Endothelial cell of umbilical vein (primary cell): Measurements from ENCODE around the gene APP. TPM values are rescaled to one million over a fixed set of nuclear protein-coding genes. Genes with fewer than 3 reads are reported as not detected.

ENCODE experiments used
- BruUV-seq: library from RNA; stranded (reverse); fragments of 400-500 nt; replicated peaks from 2 replicates; lab custom pipeline; 2021; lab: Mats Ljungman, UMichigan
- CTCF ChIA-PET: fragments of 300-600, 350-600 bp; sonication (Branson Sonifier 250); formaldehyde crosslinking; loops from one replicate; lab custom pipeline; 2021; ENCODE audit warnings: antibody characterized with exemption, inconsistent platforms; lab: Charles Lee
- POLR2A ChIA-PET: fragments of 300-600, 350-600 bp; sonication (Branson Sonifier 250); formaldehyde crosslinking; loops from one replicate; lab custom pipeline; 2021; ENCODE audit warnings: antibody characterized with exemption, inconsistent platforms; lab: Charles Lee
- DNase-seq: peaks from one replicate; pipeline ENCODE4 v3.0.0-alpha.2; 2011; ENCODE audit warnings: low read depth, low spot score
- FAIRE-seq: peaks from 2 replicates; lab custom pipeline; 2011; peaks lifted over from hg19 to GRCh38; lab: Jason Lieb, UNC
- H2AFZ ChIP-seq: 2 replicates; pipeline ENCODE4 v1.6.0; 2012; ENCODE audit warnings: low read depth, low read length, control low read depth, inconsistent platforms
- H3K27ac ChIP-seq: 2 replicates; pipeline ENCODE4 v1.5.1; 2011; ENCODE audit warnings: low read depth, mild to moderate bottlenecking, control low read depth, low read length, moderate library complexity; ENCODE audit not compliant: insufficient read depth
- H3K27me3 ChIP-seq, 2 experiments: 2 replicates each; pipeline versions ENCODE4 v1.6.0 to v1.6.1; 2011; ENCODE audit warnings: low read length in 2 of 2, mixed read lengths in 1 of 2; ENCODE audit not compliant: control insufficient read depth in 2 of 2, insufficient read depth in 2 of 2
- H3K36me3 ChIP-seq, 2 experiments: 2 replicates in 1 of 2; 3 replicates in 1 of 2; pipeline ENCODE4 v1.5.1; 2011; ENCODE audit warnings: low read length in 2 of 2, mild to moderate bottlenecking in 1 of 2, moderate library complexity in 1 of 2; ENCODE audit not compliant: control insufficient read depth in 2 of 2, insufficient read depth in 2 of 2; ENCODE audit errors: extremely low read depth in 1 of 2
- H3K4me1 ChIP-seq: 3 replicates; pipeline ENCODE4 v1.5.1; 2011; ENCODE audit warnings: mild to moderate bottlenecking, low read length; ENCODE audit not compliant: control insufficient read depth, insufficient read depth; ENCODE audit errors: extremely low read depth
- H3K4me2 ChIP-seq: 2 replicates; pipeline ENCODE4 v1.6.1; 2011; ENCODE audit warnings: low read length, control low read depth, mixed read lengths; ENCODE audit not compliant: insufficient read depth
- H3K4me3 ChIP-seq, 3 experiments: fragments of 200-600 bp in 1 of 3; sonication (generic), shearing (Covaris generic) in 1 of 3; replicated peaks in 1 of 3; 2 replicates each; pipeline ENCODE4 v1.5.1; 2011 to 2016; ENCODE audit warnings: control low read depth in 3 of 3, low read length in 3 of 3, mild to moderate bottlenecking in 2 of 3, inconsistent platforms in 1 of 3, low read depth in 1 of 3, moderate library complexity in 1 of 3; ENCODE audit not compliant: insufficient read depth in 1 of 3
- H3K79me2 ChIP-seq: 2 replicates; pipeline ENCODE4 v1.6.0; 2012; ENCODE audit warnings: low read length, inconsistent platforms; ENCODE audit not compliant: control insufficient read depth, insufficient read depth
- H3K9ac ChIP-seq: replicated peaks from 2 replicates; pipeline ENCODE3; 2011; ENCODE audit warnings: low read length, control low read depth; ENCODE audit not compliant: insufficient read depth; ENCODE audit errors: extremely low read depth
- H3K9me1 ChIP-seq: replicated peaks from 3 replicates; pipeline ENCODE4 v1.6.0; 2011; ENCODE audit warnings: mild to moderate bottlenecking, low read length; ENCODE audit not compliant: control insufficient read depth, insufficient read depth; ENCODE audit errors: extremely low read depth
- H3K9me3 ChIP-seq: replicated peaks from 2 replicates; pipeline ENCODE4 v1.5.1; 2012; ENCODE audit warnings: low read length, inconsistent platforms; ENCODE audit not compliant: control insufficient read depth, insufficient read depth
- H4K20me1 ChIP-seq: replicated peaks from 2 replicates; pipeline ENCODE3; 2011; ENCODE audit warnings: mild to moderate bottlenecking, low read length; ENCODE audit not compliant: control insufficient read depth, insufficient read depth; ENCODE audit errors: extremely low read depth
- CTCF ChIP-seq, 2 donors: IDR thresholded peaks; 1 replicate in 1 of 2; 2 replicates in 1 of 2; pipeline ENCODE4 v1.5.1; 2011; ENCODE audit warnings: low read length in 2 of 2, mild to moderate bottlenecking in 2 of 2, moderate library complexity in 2 of 2, control low read depth in 1 of 2, inconsistent platforms in 1 of 2, low read depth in 1 of 2; ENCODE audit not compliant: insufficient read depth in 1 of 2; ENCODE audit errors: extremely low read depth in 1 of 2
- EZH2 ChIP-seq: IDR thresholded peaks from 2 replicates; pipeline ENCODE4 v1.6.1; 2012; ENCODE audit warnings: borderline replicate concordance, low read depth, mild to moderate bottlenecking, moderate library complexity, low read length, inconsistent platforms; ENCODE audit not compliant: severe bottlenecking
- FOS ChIP-seq: IDR thresholded peaks from 2 replicates; pipeline ENCODE4 v1.6.1; 2011; ENCODE audit warnings: mild to moderate bottlenecking, low read length, moderate library complexity, borderline replicate concordance; ENCODE audit not compliant: insufficient read depth
- GATA2 ChIP-seq: IDR thresholded peaks from 2 replicates; pipeline ENCODE4 v1.7.0; 2011; ENCODE audit warnings: low read depth, mild to moderate bottlenecking, moderate library complexity, mixed read lengths, low read length; ENCODE audit not compliant: insufficient read length, insufficient read depth
- JUN ChIP-seq: IDR thresholded peaks from 2 replicates; pipeline ENCODE4 v1.6.1; 2011; ENCODE audit warnings: borderline replicate concordance, low read depth; ENCODE audit not compliant: insufficient read length, insufficient read depth
- MAX ChIP-seq: IDR thresholded peaks from 2 replicates; pipeline ENCODE4 v1.6.1; 2011; ENCODE audit not compliant: insufficient read depth, insufficient read length
- MYC ChIP-seq: IDR thresholded peaks from one replicate; pipeline ENCODE4 v1.6.1; 2011; ENCODE audit warnings: mild to moderate bottlenecking, low read depth, low read length
- POLR2A ChIP-seq: IDR thresholded peaks from 2 replicates; pipeline ENCODE4 v1.6.1; 2012; ENCODE audit warnings: low read depth, mild to moderate bottlenecking, control low read depth, low read length
- POLR2AphosphoS5 ChIP-seq: IDR thresholded peaks from 2 replicates; pipeline ENCODE4 v1.6.1; 2012; ENCODE audit warnings: low read depth, mild to moderate bottlenecking, control low read depth, low read length, moderate library complexity; ENCODE audit not compliant: insufficient read depth
- dilution Hi-C: fragments of 300-500 bp; cut with MboI; formaldehyde crosslinking; loops from one replicate; pipeline ENCODE4 v1.15.0; 2019; ENCODE audit warnings: low sequenced_read_pairs; ENCODE audit not compliant: extremely low pct_ligation_motif_present
- intact Hi-C: fragments of 100-400 bp; cut with micrococcal nuclease; formaldehyde crosslinking; loops from one replicate; pipeline ENCODE4 v1.10.0; 2022
- polyA plus RNA-seq, 4 experiments: library from polyadenylated mRNA; depleted of rRNA in 3 of 4; stranded (reverse) in 3 of 4; unstranded in 1 of 4; fragments of >200 nt; gene quantifications; 2 replicates each; pipeline versions ENCODE4 v1.2.1 to v1.2.3, GENCODE V29; 2011 to 2012; ENCODE audit warnings: missing spikeins in 1 of 4
- total RNA-seq: library from RNA; stranded (reverse); gene quantifications from 2 replicates; pipeline ENCODE4 v1.2.3, GENCODE V29; 2021

The APP gene
- total and polyA plus RNA-seq, 2 donors (not counting 3 experiments of a cell fraction or from before 2014, with no cell fraction given): 914 to 928 TPM

GRCh38 chr21:25970254-25970930 is 200.2 kb downstream of the APP start:
- Histone ChIP-seq H3K36me3 (peaks cover 17 to 24% of the 10 kb centered on the region in 2 experiments), H3K4me2 (no peak overlapping the region), H3K79me2 (peaks cover 16% of the 10 kb centered on the region), H3K4me3 (no peak overlapping the region), H3K9ac (no peak overlapping the region), H4K20me1 (no peaks in the 10 kb centered on the region), H3K27ac (no peak overlapping the region), H2AFZ (no peak overlapping the region), H3K4me1 (peaks cover 24% of the 10 kb centered on the region), H3K9me3 (no peaks in the 10 kb centered on the region), H3K9me1 (no peaks in the 10 kb centered on the region), H3K27me3 (no peaks in the 10 kb centered on the region)
- no peak for DNase-seq
- BruUV-seq: no TSS peak
- ChIA-PET CTCF (interaction anchor here (1.5 to 2.3 kb wide), 2 partner anchors 13 to 73 kb away, joined by 3 to 8 read pairs; no protein-coding TSS in a partner anchor), POLR2A (no interaction called here)
- dilution Hi-C loops: no loop called here
- no peak for TF ChIP-seq FOS
- TF ChIP-seq GATA2: no peak
- TF ChIP-seq CTCF (IDR thresholded peaks at IDR 0.05; ENCODE audit: extremely low read depth in 1 of 2, insufficient read depth in 1 of 2, low read depth in 1 of 2, low read length in 2 of 2): no peak
- no peak for TF ChIP-seq POLR2A
- no peak for TF ChIP-seq JUN
- TF ChIP-seq MAX: no peak
- TF ChIP-seq EZH2: no peak
- no peak for TF ChIP-seq MYC
- no peak for TF ChIP-seq POLR2AphosphoS5
- FAIRE-seq: no peak
- intact Hi-C loops: no loop called here
